Mesenchymal stem cell (in vitro differentiated cells and primary cell): Measurements from ENCODE around the gene TEX53.

Experiments used
- DNase-seq: peaks from one replicate; pipeline ENCODE4 v3.0.0-alpha.2; 2013
- H2AFZ ChIP-seq: one replicate; pipeline ENCODE4 v1.6.1; 2013; ENCODE audit warnings: low read depth, mild to moderate bottlenecking, control low read depth, inconsistent platforms, low read length, moderate library complexity
- H2AK5ac ChIP-seq: 2 replicates; pipeline ENCODE4 v1.6.1; 2013; ENCODE audit warnings: low read length, moderate library complexity, mild to moderate bottlenecking, inconsistent platforms; ENCODE audit not compliant: severe bottlenecking
- H2BK120ac ChIP-seq: one replicate; pipeline ENCODE4 v1.6.1; 2013; ENCODE audit warnings: low read depth, mild to moderate bottlenecking, inconsistent platforms, low read length, moderate library complexity
- H2BK12ac ChIP-seq, 2 experiments: one replicate each; pipeline ENCODE4 v1.6.1; 2013; ENCODE audit warnings: inconsistent platforms in 2 of 2, low read length in 2 of 2, mild to moderate bottlenecking in 2 of 2, moderate library complexity in 2 of 2, control low read depth in 1 of 2
- H2BK15ac ChIP-seq: one replicate; pipeline ENCODE4 v1.6.1; 2013; ENCODE audit warnings: mild to moderate bottlenecking, low read depth, inconsistent platforms; ENCODE audit not compliant: poor library complexity, severe bottlenecking
- H2BK5ac ChIP-seq: 2 replicates; pipeline ENCODE4 v1.6.1; 2013; ENCODE audit warnings: low read depth, mild to moderate bottlenecking, low read length, control low read depth, inconsistent platforms; ENCODE audit not compliant: poor library complexity, severe bottlenecking
- H3K14ac ChIP-seq, 2 experiments: one replicate each; pipeline ENCODE4 v1.6.1; 2013; ENCODE audit warnings: inconsistent platforms in 2 of 2, low read length in 2 of 2, control low read depth in 1 of 2, mild to moderate bottlenecking in 1 of 2, moderate library complexity in 1 of 2
- H3K18ac ChIP-seq, 2 experiments: one replicate each; pipeline ENCODE4 v1.6.1; 2013; ENCODE audit warnings: inconsistent platforms in 2 of 2, low read length in 2 of 2, control low read depth in 1 of 2, low read depth in 1 of 2, mild to moderate bottlenecking in 1 of 2
- H3K23ac ChIP-seq, 2 experiments: one replicate each; pipeline ENCODE4 v1.6.1; 2013; ENCODE audit warnings: inconsistent platforms in 2 of 2, low read length in 2 of 2, mild to moderate bottlenecking in 2 of 2, moderate library complexity in 2 of 2, control low read depth in 1 of 2
- H3K27ac ChIP-seq: 2 replicates; pipeline ENCODE4 v1.5.1; 2013; ENCODE audit warnings: mild to moderate bottlenecking, moderate library complexity, low read length, control low read depth, inconsistent platforms; ENCODE audit not compliant: poor library complexity, severe bottlenecking
- H3K27me3 ChIP-seq, 2 experiments: 2 replicates each; pipeline versions ENCODE4 v1.6.1 to v1.7.0; 2013; ENCODE audit warnings: low read length in 2 of 2, mild to moderate bottlenecking in 2 of 2, moderate library complexity in 2 of 2, control low read depth in 1 of 2, inconsistent platforms in 1 of 2; ENCODE audit not compliant: control insufficient read depth in 1 of 2, insufficient read depth in 1 of 2
- H3K36me3 ChIP-seq, 2 experiments: 2 replicates each; pipeline versions ENCODE4 v1.6.1 to v1.7.0; 2013; ENCODE audit warnings: low read length in 2 of 2, control low read depth in 1 of 2, inconsistent platforms in 1 of 2, low read depth in 1 of 2, mild to moderate bottlenecking in 1 of 2; ENCODE audit not compliant: insufficient read depth in 2 of 2, control insufficient read depth in 1 of 2
- H3K4ac ChIP-seq, 2 experiments: one replicate each; pipeline ENCODE4 v1.6.1; 2013; ENCODE audit warnings: inconsistent platforms in 2 of 2, low read length in 2 of 2, mild to moderate bottlenecking in 2 of 2, moderate library complexity in 2 of 2, control low read depth in 1 of 2, low read depth in 1 of 2
- H3K4me1 ChIP-seq: 2 replicates; pipeline ENCODE4 v1.6.1; 2013; ENCODE audit warnings: low read depth, low read length, control low read depth; ENCODE audit not compliant: control insufficient read depth, insufficient read depth
- H3K4me2 ChIP-seq: 2 replicates; pipeline ENCODE4 v1.6.1; 2013; ENCODE audit warnings: low read length, mild to moderate bottlenecking, inconsistent platforms; ENCODE audit not compliant: poor library complexity, severe bottlenecking
- H3K4me3 ChIP-seq, 2 experiments: 2 replicates each; pipeline versions ENCODE4 v1.5.1 to v1.7.0; 2013; ENCODE audit warnings: low read length in 2 of 2, mild to moderate bottlenecking in 2 of 2, control low read depth in 1 of 2, low read depth in 1 of 2; ENCODE audit not compliant: insufficient read depth in 1 of 2
- H3K79me1 ChIP-seq: replicated peaks from 2 replicates; pipeline ENCODE4 v1.6.1; 2013; ENCODE audit warnings: mild to moderate bottlenecking, control low read depth, low read length, inconsistent platforms; ENCODE audit not compliant: poor library complexity, severe bottlenecking
- H3K9ac ChIP-seq: 2 replicates; pipeline ENCODE4 v1.7.0; 2013; ENCODE audit warnings: mild to moderate bottlenecking, low read length, moderate library complexity
- H3K9me3 ChIP-seq: 2 replicates; pipeline ENCODE4 v1.7.0; 2013; ENCODE audit warnings: mild to moderate bottlenecking, low read length; ENCODE audit not compliant: control insufficient read depth
- H4K8ac ChIP-seq: one replicate; pipeline ENCODE4 v1.6.1; 2013; ENCODE audit warnings: inconsistent platforms, mild to moderate bottlenecking, low read length, moderate library complexity
- H4K91ac ChIP-seq: one replicate; pipeline ENCODE4 v1.6.1; 2013; ENCODE audit warnings: mild to moderate bottlenecking, low read length, inconsistent platforms
- WGBS: methylation state at CpG from one replicate; pipeline ENCODE4 v1.1.7; 2013; ENCODE audit warnings: mixed read lengths; 5-methylcytosine and 5-hydroxymethylcytosine counted together

The TEX53 gene

DNA sequence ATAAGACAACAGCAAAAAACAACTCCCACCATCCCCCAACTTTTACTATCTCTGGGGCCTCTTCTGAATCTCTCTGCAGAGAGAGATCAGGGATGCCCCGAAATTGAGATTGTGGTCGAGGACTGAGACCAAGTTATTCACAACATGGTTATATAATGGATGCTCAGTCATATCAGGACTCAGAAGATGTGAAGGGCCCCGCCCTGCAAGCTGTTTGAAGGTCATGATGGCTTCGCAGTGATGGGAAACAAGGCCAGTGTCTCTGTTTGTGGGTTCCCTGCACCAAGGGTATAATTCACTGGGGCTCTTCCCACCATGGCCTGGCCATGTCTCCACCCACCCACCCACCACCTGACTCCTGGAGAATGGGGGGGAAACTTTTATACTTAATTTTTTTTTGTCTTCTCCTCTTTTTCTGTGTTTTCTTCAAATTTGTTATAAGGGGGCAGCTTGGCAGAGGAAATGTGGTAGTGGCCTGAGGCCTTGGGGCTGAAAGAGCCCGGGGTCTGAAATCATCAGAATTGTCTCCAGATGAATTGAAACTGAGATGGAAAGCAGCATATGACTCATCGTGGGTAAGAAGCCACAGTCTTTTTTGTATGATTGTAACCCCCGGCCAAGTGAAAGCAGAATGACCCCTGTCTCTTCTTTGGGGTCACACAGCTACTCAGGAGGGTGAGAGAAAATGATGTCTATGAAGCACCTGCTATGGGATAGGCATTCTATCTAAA is 39.4 kb upstream of the TEX53 start:
- H3K18ac ChIP-seq, result no peak overlapping the region
- H3K9me3 ChIP-seq, result no peaks in the 10 kb centered on the region
- H3K79me1 ChIP-seq, result no peaks in the 10 kb centered on the region
- H4K91ac ChIP-seq, result no peak overlapping the region
- no peak overlapping the region for H2BK15ac ChIP-seq
- no peaks in the 10 kb centered on the region for H3K27me3 ChIP-seq
- H3K23ac ChIP-seq, result no peak overlapping the region
- no peak overlapping the region for H2AK5ac ChIP-seq
- no peak overlapping the region for H3K9ac ChIP-seq
- H3K4me3 ChIP-seq, result no peak overlapping the region
- H3K36me3 ChIP-seq, result no peaks in the 10 kb centered on the region
- 58% methylated on average over 7 of the region's 7 CpGs for WGBS
- H2BK120ac ChIP-seq, result no peak overlapping the region
- no peak overlapping the region for H3K4me2 ChIP-seq
- peak; percentile 45 for DNase-seq
- H3K27ac ChIP-seq, result no peak overlapping the region
- peaks cover 5% of the 10 kb centered on the region for H3K4me1 ChIP-seq
- no peak overlapping the region for H4K8ac ChIP-seq
- H2AFZ ChIP-seq, result no peak overlapping the region
- no peak overlapping the region for H2BK5ac ChIP-seq
- no peak overlapping the region for H2BK12ac ChIP-seq
- no peak overlapping the region for H3K14ac ChIP-seq
- H3K4ac ChIP-seq, result no peak overlapping the region

DNA sequence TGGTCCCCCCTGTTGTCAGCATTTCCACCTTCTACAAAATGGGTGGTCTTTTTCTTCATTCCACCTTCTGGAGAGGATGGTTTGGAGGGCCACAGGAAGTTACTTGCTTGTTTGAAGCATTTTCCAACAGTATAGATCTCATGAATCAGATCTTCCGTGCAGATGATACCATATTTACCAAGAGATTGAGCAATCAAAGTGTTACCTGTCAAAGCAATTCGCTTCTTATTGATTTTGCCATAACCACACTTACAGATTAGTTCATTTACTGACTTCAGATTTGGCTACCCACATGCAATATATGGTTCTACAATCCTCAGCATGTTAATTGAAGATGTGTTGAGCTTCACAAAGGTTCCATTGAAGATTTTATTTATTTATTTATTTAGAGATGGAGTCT is 38.3 kb upstream of the TEX53 start:
- H3K9ac ChIP-seq, result no peak overlapping the region
- WGBS, result 100% methylated on average over 2 of the region's 2 CpGs
- H3K4ac ChIP-seq, result no peak overlapping the region
- no peaks in the 10 kb centered on the region for H3K27me3 ChIP-seq
- no peak overlapping the region for H2AFZ ChIP-seq
- DNase-seq, result no peak
- no peak overlapping the region for H2BK120ac ChIP-seq
- no peak overlapping the region for H3K23ac ChIP-seq
- H4K8ac ChIP-seq, result no peak overlapping the region
- no peak overlapping the region for H3K18ac ChIP-seq
- H2BK15ac ChIP-seq, result no peak overlapping the region
- no peaks in the 10 kb centered on the region for H3K36me3 ChIP-seq
- H2BK5ac ChIP-seq, result no peak overlapping the region
- no peak overlapping the region for H3K14ac ChIP-seq
- H3K4me1 ChIP-seq, result peaks cover 11% of the 10 kb centered on the region
- H3K27ac ChIP-seq, result no peak overlapping the region
- no peaks in the 10 kb centered on the region for H3K9me3 ChIP-seq
- H3K4me3 ChIP-seq, result no peak overlapping the region
- H3K4me2 ChIP-seq, result no peak overlapping the region
- no peak overlapping the region for H4K91ac ChIP-seq
- no peak overlapping the region for H2BK12ac ChIP-seq
- H2AK5ac ChIP-seq, result no peak overlapping the region
- no peaks in the 10 kb centered on the region for H3K79me1 ChIP-seq

GRCh38 chr9:114694719-114695269 is 37.2 kb upstream of the TEX53 start:
- peaks cover 13% of the 10 kb centered on the region for H3K4me1 ChIP-seq
- H3K18ac ChIP-seq, result no peak overlapping the region
- H2BK5ac ChIP-seq, result no peak overlapping the region
- H3K4me2 ChIP-seq, result no peak overlapping the region
- WGBS, result 95% methylated on average over 6 of the region's 6 CpGs
- H4K91ac ChIP-seq, result no peak overlapping the region
- H3K9ac ChIP-seq, result no peak overlapping the region
- peak overlapping the region; percentile 42 for H4K8ac ChIP-seq
- no peak overlapping the region for H3K4me3 ChIP-seq
- H3K79me1 ChIP-seq, result no peaks in the 10 kb centered on the region
- no peak overlapping the region for H3K27ac ChIP-seq
- no peak overlapping the region for H3K23ac ChIP-seq
- H3K36me3 ChIP-seq, result no peaks in the 10 kb centered on the region
- H2BK120ac ChIP-seq, result no peak overlapping the region
- H3K9me3 ChIP-seq, result no peaks in the 10 kb centered on the region
- no peak for DNase-seq
- H3K27me3 ChIP-seq, result no peaks in the 10 kb centered on the region
- peak overlapping the region; percentile 17 to 30 for H3K4ac ChIP-seq
- no peak overlapping the region for H2AFZ ChIP-seq
- H2BK15ac ChIP-seq, result no peak overlapping the region
- peak overlapping the region; percentile 43 for H2AK5ac ChIP-seq
- no peak overlapping the region for H3K14ac ChIP-seq
- no peak overlapping the region for H2BK12ac ChIP-seq

GRCh38 chr9:114694146-114694545 is 36.5 kb upstream of the TEX53 start:
- WGBS, result 12% methylated on average over 2 of the region's 2 CpGs
- H3K23ac ChIP-seq, result no peak overlapping the region
- H3K79me1 ChIP-seq, result no peaks in the 10 kb centered on the region
- no peak overlapping the region for H2BK15ac ChIP-seq
- peaks cover 13% of the 10 kb centered on the region for H3K4me1 ChIP-seq
- H2BK120ac ChIP-seq, result no peak overlapping the region
- H3K27me3 ChIP-seq, result no peaks in the 10 kb centered on the region
- H3K4me2 ChIP-seq, result no peak overlapping the region
- H4K8ac ChIP-seq, result no peak overlapping the region
- no peak overlapping the region for H3K4me3 ChIP-seq
- no peak overlapping the region for H2BK5ac ChIP-seq
- no peak overlapping the region for H3K14ac ChIP-seq
- DNase-seq, result peak; percentile 17
- no peak overlapping the region for H4K91ac ChIP-seq
- H2AFZ ChIP-seq, result no peak overlapping the region
- H3K4ac ChIP-seq, result no peak overlapping the region
- H3K18ac ChIP-seq, result no peak overlapping the region
- H3K36me3 ChIP-seq, result no peaks in the 10 kb centered on the region
- H2BK12ac ChIP-seq, result no peak overlapping the region
- H3K9me3 ChIP-seq, result no peaks in the 10 kb centered on the region
- H2AK5ac ChIP-seq, result peak overlapping the region; percentile 12
- no peak overlapping the region for H3K27ac ChIP-seq
- H3K9ac ChIP-seq, result no peak overlapping the region
